HG02759 (cell line): ENCODE results near the gene U2AF2.

ENCODE experiments used
- ATAC-seq: cut with Tn5 transposase; IDR thresholded peaks from one replicate; pipeline ENCODE4 v1.9.1; 2021; ENCODE audit warnings: mild to moderate bottlenecking, moderate library complexity; ENCODE audit not compliant: unreplicated experiment

Gene U2AF2

GRCh38 chr19:55687281-55688201 lies 32.7 kb downstream of the U2AF2 start:
- no peak for ATAC-seq

DNA sequence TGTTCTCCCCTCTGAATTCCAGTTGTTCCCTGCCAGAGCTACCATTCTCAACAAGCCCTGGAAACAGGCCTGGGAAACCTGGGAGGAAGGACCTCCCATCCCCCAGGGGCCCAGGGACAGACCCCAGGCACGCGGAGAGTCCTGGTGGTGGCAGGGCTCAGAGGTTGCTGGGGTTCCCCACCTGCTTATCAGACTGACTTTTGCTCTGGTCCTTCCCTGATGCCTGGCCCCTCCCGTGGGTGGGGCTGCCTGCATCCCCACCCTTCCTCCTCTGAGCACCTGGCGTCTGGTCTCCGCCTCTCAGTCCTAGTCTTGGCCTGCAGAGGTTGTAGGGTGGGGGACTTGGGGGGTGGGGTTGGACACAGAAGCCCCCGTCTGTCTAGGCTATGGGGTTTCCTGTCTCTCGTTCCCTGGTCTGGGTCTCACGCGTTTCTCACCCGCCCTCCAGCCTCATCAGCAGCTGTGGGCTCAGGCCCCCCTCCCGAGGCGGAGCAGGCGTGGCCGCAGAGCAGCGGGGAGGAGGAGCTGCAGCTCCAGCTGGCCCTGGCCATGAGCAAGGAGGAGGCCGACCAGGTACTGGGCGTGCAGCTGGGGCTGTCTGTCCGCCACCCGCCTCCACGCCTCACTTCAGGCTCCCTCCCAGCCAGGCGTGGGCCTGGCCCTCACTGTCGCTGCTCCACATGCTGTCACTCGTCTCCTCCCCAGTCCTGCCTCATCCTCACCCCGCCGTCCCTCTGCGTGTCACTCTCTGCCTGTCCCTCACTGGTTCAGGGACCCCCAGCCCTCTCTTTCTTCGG lies 33.8 kb downstream of the U2AF2 start:
- no peak for ATAC-seq

- ATAC-seq: no peak
These were observed 34.7 kb downstream of the U2AF2 start for GRCh38 chr19:55689411-55690108.

GRCh38 chr19:55690109-55690768 lies 35.4 kb downstream of the U2AF2 start:
- ATAC-seq: no peak

GRCh38 chr19:55690769-55691545 lies 36.1 kb downstream of the U2AF2 start:
- no peak for ATAC-seq

DNA sequence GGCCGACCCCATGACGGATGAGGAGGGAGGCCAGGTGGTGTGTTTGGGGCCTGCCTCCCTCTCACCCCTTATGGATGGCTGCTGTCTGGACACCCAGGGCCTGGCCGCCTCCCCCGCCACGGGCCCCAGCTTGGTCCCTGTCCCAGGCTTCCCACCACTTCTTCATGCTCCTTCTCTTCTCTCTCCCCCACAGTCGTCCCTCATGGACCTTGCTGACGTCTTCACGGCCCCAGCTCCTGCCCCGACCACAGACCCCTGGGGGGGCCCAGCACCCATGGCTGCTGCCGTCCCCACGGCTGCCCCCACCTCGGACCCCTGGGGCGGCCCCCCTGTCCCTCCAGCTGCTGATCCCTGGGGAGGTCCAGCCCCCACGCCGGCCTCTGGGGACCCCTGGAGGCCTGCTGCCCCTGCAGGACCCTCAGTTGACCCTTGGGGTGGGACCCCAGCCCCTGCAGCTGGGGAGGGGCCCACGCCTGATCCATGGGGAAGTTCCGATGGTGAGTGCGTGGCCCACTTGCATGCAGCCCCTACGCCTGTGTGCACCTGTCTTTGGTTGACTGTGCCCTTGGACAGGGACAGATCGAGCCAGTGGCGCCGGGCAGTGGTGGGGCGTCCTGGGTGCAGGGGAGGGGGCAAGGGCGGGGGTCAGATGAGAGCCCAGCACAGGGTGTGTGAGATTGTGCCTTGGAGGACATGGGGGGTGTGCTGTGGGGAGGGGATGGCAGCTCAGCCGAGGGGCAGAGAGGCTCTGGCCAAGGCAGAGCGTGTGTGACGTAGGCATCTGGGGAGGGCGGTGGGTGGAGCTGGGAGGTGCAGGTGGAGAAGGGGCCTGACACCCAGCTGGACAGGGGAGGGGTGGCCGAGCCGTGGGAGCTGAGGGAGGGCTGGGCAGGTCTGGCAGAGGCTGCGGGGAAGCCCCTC lies 37.0 kb downstream of the U2AF2 start:
- ATAC-seq: no peak

DNA sequence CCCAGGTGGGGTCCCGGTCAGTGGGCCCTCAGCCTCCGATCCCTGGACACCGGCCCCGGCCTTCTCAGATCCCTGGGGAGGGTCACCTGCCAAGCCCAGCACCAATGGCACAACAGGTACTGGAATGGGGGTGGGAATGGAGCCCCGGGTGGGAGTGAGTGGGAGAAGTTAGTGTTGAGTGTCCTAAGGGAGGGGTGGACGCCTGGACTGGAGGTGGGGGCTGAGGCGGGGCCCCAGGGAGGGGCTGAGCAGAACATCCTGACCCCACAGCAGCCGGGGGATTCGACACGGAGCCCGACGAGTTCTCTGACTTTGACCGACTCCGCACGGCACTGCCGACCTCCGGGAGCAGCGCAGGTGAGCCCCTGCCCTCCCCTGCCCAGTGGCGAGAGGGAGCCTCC lies 37.8 kb downstream of the U2AF2 start:
- no peak for ATAC-seq

DNA sequence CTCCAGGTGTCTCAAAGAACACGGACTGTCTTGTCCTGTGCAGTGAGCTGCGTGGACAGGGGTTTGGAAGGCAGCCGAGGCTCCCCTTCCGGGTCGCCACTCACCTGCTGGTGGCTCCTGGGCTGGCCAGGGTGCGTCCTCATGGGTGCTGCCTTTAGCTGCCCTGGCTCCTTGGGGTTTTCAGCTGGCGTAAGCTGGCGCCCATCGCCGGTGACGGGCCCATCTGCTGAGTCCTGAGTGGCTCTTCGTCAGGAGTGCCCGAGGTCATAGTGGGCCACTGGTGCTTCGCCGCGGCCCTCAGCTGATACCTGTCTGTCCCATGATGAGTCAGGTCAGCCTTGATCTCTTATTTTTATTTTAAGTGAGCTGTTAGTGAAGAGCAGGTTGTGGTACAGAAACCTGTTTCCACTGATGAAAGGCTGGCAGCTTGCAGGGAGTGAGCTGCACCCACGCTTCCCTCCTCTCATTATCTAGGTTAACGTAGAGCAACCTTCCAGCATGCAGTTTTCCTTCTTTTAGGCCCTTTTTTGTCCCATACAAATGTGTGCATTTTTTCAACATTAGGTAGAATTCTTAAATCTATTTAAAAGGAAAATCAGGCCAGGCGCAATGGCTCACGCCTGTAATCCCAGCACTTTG lies 38.6 kb downstream of the U2AF2 start:
- ATAC-seq: no peak

DNA sequence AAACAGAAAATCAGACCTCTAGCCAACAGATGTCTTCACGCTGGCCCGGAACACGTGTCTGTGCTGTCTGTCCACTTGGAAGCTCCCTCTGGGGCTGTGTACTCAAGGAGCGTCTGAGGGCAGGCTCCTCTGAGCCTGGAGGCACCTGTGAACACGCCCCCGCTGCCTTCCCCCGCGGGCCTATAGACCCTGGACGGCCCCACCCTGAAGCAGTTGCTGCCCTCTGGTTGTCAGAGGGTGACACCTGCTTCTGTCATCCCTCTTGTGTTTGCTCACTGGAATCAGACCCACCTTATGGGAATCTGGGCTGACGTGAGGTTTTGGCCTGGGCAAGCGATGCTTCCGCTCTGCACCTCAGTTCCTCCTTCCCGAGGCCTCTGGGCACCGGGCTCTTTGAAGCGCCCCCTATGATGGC lies 39.4 kb downstream of the U2AF2 start:
- no peak for ATAC-seq

- ATAC-seq: no peak
These were observed 40.0 kb downstream of the U2AF2 start for GRCh38 chr19:55694656-55695491.

DNA sequence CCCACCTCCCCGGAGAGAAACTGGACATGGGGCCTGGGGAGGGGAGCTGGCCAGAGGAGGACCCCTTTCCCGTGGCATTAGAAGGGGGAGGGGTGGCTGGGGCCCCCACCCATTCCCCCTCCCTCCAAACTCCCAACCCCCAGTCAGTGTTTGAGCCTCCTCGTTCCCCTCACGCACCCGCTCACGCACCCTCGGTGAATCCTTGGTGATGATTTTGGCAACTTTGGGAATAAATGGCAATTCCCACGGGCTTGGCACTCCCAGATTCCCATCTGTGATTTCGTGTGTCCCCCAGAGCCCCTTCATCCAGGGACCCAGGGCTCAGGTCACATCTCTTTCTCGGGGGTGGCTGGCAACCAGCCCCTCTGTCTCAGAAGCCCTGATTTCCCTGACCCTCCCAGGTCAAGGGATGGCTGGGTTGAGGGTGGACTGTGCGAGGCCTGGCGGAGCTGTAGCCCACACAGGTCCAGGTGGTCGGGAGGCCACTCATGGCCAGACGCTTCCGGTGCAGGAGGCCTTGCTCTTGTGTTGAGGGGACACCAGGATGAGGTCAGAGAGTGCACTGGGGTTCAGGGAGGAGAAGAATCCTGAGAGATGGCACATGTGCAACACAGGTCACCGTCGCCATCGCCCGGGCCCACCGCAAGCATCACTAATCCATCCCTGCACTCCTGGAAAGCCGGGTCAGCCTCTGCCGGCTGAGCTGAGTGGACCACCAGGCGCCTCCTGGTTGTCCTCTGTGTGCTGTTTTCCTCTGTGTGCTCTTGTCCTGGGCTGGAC lies 40.9 kb downstream of the U2AF2 start:
- ATAC-seq: no peak

- ATAC-seq: no peak
These were observed 41.6 kb downstream of the U2AF2 start for GRCh38 chr19:55696301-55697068.

GRCh38 chr19:55697069-55697440 lies 42.2 kb downstream of the U2AF2 start:
- ATAC-seq: no peak

- ATAC-seq: no peak
These were observed 42.9 kb downstream of the U2AF2 start for GRCh38 chr19:55697698-55698097.

DNA sequence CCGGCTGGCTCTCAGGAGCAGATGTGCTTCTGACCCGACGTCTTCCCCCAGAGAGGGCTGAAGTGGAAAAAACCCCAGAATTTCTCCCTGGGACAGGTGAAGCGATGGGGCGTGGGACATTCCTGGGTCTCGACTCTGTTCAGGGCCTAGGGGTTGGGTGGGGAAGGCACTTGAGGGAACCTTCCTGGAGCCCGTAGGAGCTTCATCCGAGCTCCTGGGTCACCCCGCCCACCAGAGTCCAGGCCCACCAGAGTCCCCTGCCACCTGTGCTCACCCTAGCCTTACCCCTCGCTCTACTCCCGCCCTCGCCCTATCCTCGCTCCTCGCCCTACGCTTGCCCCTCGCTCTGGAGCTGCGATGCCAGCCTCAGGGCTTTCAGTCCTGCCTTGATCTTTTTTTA lies 43.4 kb downstream of the U2AF2 start:
- ATAC-seq: no peak

DNA sequence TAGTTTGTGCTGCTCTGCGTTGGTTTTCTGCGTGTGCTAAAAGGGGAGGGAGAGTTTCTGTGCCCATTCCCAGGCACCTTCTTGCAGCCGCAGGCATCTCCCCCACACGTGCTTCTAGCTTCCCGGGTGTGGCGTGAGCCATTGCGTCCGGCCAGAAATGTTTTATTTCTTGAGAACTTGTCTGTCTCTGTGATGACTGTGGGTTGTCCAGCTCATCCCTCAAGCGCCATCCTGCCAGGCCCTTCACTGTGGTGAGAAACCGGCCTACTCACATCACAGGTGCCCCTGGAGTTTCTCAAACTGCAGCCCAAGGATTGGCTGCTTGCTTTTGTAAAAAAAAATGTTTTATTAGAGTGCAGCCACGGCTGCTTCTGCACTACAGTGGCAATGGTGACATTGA lies 44.4 kb downstream of the U2AF2 start:
- no peak for ATAC-seq
